ENCODE data around the gene LYZL1.
"Not testable (repeated sequence)": the region's sequence is repeated elsewhere in the genome, so short reads cannot be mapped to it uniquely, and the experiment has no call there.

The LYZL1 gene

DNA sequence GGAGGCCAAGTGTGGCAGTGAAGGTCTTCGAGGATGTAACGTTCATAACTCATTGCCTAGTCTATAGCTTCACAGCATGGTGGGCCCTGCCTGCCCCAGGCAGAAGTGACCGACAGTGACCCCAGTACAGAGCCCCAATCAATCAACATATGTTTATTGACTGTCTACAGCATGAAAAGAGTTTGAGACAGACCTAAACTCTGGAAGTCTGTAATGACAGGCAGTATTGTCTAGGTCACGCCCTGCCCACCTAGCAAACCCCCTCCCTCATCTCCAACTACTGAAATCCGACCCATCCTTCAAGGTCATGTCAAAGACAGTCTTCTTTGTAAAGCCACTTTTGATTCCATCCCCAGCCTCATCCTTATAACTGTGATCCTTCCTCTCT is 43.9 kb downstream of the LYZL1 start:
- DNase-seq: no peak

DNA sequence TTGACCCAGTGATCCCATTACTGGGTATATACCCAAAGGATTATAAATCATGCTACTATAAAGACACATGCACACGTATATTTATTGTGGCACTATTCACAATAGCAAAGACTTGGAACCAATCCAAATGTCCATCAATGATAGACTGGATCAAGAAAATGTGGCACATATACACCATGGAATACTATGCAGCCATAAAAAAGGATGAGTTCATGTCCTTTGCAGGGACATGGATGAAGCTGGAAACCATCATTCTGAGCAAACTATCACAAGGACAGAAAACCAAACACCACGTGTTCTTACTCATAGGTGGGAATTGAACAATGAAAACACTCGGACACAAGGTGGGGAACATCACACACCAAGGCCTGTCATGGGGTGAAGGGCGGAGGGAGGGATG is 48.7 kb downstream of the LYZL1 start:
- DNase-seq: not testable (repeated sequence)

DNA sequence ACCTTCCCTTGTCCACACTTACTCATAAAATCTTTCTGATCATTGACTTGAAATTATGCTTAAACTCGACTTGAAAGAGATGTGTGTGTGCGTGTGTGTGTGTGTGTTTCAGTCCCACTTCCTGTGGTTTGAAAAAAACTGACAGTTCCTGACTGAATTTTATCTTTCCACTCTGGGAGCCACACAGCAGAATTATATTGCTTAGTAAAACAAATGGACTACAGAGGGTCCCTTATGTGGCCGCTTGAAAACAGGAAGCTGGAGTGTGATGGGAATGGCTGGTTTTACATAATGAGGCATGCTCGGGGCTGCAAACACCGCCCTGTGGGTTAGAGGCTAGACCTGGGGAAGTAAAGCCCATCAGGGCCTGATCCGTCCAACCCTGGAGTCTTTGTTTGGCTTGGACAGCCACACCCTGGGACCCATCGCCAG is 54.8 kb downstream of the LYZL1 start:
- DNase-seq: peak in 3 of 4 experiments; percentile 26 to 44 (median 40)

- DNase-seq: peak; percentile 54 to 81 (median 75)
Measured at GRCh38 chr10:29344073-29344820, 55.4 kb downstream of the LYZL1 start.

- no peak for DNase-seq
Measured at GRCh38 chr10:29345144-29345909, 56.5 kb downstream of the LYZL1 start.

DNA sequence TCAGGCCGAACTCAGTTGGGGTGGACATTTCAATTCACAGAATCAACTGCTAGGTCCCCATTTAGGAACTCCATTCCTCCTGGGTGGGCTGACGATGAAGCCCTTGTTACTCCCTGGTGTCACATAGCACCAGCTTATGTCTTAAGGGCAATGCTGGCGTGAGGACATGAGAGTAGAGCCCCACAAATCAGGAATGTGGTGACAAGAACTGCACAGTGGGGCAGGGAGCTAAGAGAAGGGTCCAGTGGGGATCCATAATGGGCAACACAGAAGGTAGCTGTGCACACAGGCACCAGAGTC is 57.0 kb downstream of the LYZL1 start:
- DNase-seq: no peak

- DNase-seq: peak in 3 of 4 experiments; percentile 10 to 39 (median 24)
Measured at GRCh38 chr10:29346296-29347001, 57.6 kb downstream of the LYZL1 start.

GRCh38 chr10:29348836-29349235 is 60.0 kb downstream of the LYZL1 start:
- DNase-seq: no peak

DNA sequence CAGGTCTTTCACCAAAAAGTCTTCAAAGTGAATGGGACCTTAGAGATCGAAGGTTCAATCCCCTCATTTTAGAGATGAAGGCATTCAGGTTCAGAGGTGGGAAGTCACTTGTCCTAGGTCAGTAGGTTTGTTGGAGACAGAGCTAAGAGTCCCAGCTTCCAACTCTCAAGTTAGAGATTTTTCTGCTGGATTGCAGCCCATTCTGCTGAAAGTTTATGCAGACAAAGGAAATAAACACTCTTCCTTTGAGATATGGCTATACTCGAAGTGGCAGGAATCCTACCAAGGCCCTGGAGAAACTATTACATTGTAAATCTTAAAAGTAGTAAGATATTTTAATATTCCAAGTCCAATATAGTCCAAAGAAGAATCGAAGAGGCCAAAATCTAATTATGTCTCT is 64.4 kb downstream of the LYZL1 start:
- no peak for DNase-seq

- DNase-seq: no peak
Measured at GRCh38 chr10:29353887-29354561, 65.2 kb downstream of the LYZL1 start.

DNA sequence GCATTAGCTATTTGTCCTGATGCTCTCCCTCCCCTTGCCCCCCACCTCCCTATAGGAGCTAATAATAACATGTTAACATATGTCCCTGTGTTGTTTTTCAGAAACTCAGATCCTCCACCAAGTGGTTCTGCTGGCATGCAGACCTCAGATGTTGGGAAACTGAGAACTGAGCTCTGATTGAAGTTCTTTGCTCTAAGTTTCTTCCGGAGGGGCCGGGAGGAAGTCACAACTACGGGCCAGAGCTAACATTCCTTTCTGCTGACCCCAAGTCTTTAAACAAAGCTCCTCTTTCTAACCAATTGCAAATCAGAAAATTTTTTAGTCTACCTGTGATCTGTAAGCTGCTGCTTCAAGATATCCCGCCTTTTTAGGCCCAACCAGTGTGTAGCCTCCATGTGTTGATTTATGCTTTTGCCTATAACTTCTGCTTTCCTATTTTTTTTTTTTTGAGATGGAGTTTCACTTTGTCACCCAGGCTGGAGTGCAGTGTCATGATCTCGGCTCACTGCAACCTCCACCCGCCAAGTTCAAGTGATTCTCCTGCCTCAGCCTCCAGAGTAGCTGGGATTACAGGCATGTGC is 66.6 kb downstream of the LYZL1 start:
- DNase-seq: peak in 3 of 4 experiments; percentile 12 to 39 (median 15)

GRCh38 chr10:29356931-29357330 is 68.1 kb downstream of the LYZL1 start:
- no peak for DNase-seq

GRCh38 chr10:29358010-29358616 is 69.2 kb downstream of the LYZL1 start:
- no peak for DNase-seq

DNA sequence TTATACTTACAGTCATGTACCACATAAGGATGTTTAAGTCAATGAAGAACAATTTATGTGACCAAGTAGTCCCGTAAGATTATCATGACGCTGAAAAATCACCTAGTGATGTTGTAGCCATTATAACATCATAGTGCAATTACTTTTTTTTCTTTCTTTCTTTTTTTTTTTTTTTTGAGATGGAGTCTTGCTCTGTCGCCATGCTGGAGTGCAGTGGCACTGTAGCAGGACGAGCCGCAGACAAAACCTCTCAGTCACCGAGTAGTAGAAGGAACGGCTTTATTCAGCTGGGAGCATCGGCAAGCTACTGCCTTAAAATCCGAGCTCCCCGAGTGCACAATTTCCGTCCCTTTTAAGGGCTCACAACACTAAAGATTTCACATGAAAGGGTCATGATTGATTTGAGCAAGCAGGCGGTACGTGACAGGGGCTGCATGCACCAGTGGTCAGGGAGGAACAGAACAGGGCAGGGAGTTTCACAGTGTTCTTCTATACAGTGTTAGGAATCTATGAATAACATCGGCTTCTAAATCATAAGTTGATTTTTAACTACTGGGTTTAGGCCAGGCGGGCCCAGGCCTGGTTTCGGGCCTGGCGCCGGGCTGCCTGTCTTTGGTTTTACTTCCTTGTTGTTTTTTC is 71.5 kb downstream of the LYZL1 start:
- DNase-seq: not testable (repeated sequence)

Data from suppressor macrophage (primary cell).